Ovary (tissue), 3 donors: ENCODE measurements around the gene IDI2.

Source experiments
- CTCF ChIP-seq, 3 donors: fragments of 450-650 bp in 2 of 3; fragments of 200-600 bp in 1 of 3; IDR thresholded peaks; one replicate each; pipeline versions ENCODE4 v1.5.1 to v1.8.0; 2016 to 2022; ENCODE audit warnings: antibody characterized with exemption in 3 of 3, mild to moderate bottlenecking in 1 of 3
- EP300 ChIP-seq: sonication (generic); formaldehyde crosslinking; IDR thresholded peaks from one replicate; pipeline ENCODE4 v1.6.1; 2017; ENCODE audit warnings: antibody characterized with exemption
- POLR2A ChIP-seq: fragments of 450-650 bp; IDR thresholded peaks from one replicate; pipeline ENCODE4 v1.6.1; 2017; ENCODE audit warnings: antibody characterized with exemption, mild to moderate bottlenecking, moderate library complexity
- donor health status: DM: no; HTN: no; CAD: no.

GRCh38 chr10:1015688-1016087 is 10.0 kb downstream of the IDI2 start:
- TF ChIP-seq CTCF (IDR thresholded peaks at IDR 0.05) (no peak), EP300 (no peak), POLR2A (no peak)
